A673 (cell line): ENCODE results near the gene C4orf54. TPM values are rescaled to one million over a fixed set of nuclear protein-coding genes. Genes with fewer than 3 reads are reported as not detected.

Source experiments
- BruUV-seq: library from RNA; stranded (reverse); fragments of 400-500 nt; replicated peaks from 2 replicates; lab custom pipeline; 2021; lab: Mats Ljungman, UMichigan
- CTCF ChIA-PET: fragments of 300-600 bp; sonication (Branson Sonifier 250); formaldehyde crosslinking; loops from one replicate; lab custom pipeline; 2022; ENCODE audit warnings: antibody characterized with exemption; lab: Charles Lee
- POLR2A ChIA-PET: fragments of 300-600 bp; sonication (Branson Sonifier 250); formaldehyde crosslinking; loops from one replicate; lab custom pipeline; 2022; ENCODE audit warnings: antibody characterized with exemption; ENCODE audit not compliant: low non-redundant PET; lab: Charles Lee
- DNase-seq: peaks from one replicate; pipeline ENCODE4 v3.0.0-alpha.2; 2015; ENCODE audit warnings: low spot score
- H3K27ac ChIP-seq: fragments of 200-600 bp; sonication (generic); 2 replicates; pipeline ENCODE4 v1.5.1; 2016; ENCODE audit warnings: mixed run types, low read depth, mild to moderate bottlenecking, mixed read lengths, antibody characterized with exemption, low read length; ENCODE audit not compliant: poor library complexity, severe bottlenecking
- H3K27me3 ChIP-seq: fragments of 200-600 bp; sonication (generic); replicated peaks from 2 replicates; pipeline ENCODE4 v1.6.1; 2017; ENCODE audit warnings: mixed run types, low read depth, mild to moderate bottlenecking, mixed read lengths, antibody characterized with exemption, low read length; ENCODE audit not compliant: insufficient read depth, poor library complexity
- H3K36me3 ChIP-seq: fragments of 200-600 bp; sonication (generic); 2 replicates; pipeline ENCODE4 v1.6.1; 2016; ENCODE audit warnings: mixed run types, mild to moderate bottlenecking, mixed read lengths, antibody characterized with exemption, low read length; ENCODE audit not compliant: insufficient read depth, poor library complexity, severe bottlenecking
- H3K4me1 ChIP-seq: fragments of 200-600 bp; sonication (generic); 2 replicates; pipeline ENCODE4 v1.6.1; 2017; ENCODE audit warnings: mixed run types, mild to moderate bottlenecking, mixed read lengths, antibody characterized with exemption, low read length; ENCODE audit not compliant: insufficient read depth, poor library complexity, severe bottlenecking
- H3K4me3 ChIP-seq: fragments of 200-600 bp; sonication (generic); 2 replicates; pipeline ENCODE4 v1.5.1; 2016; ENCODE audit warnings: low read depth, mixed run types, mild to moderate bottlenecking, mixed read lengths, low read length; ENCODE audit not compliant: poor library complexity, severe bottlenecking
- H3K9me3 ChIP-seq: fragments of 200-600 bp; sonication (generic); 2 replicates; pipeline ENCODE4 v1.6.1; 2016; ENCODE audit warnings: mixed run types, low read depth, mild to moderate bottlenecking, mixed read lengths, antibody characterized with exemption, low read length; ENCODE audit not compliant: poor library complexity, severe bottlenecking
- CTCF ChIP-seq: fragments of 300-800, 200-600 bp; sonication (generic); conservative IDR thresholded peaks from 2 replicates; pipeline ENCODE4 v1.5.1; 2017; ENCODE audit warnings: low read depth, mild to moderate bottlenecking, antibody characterized with exemption, low read length, moderate library complexity, mixed read lengths
- EZH2 ChIP-seq: fragments of 200-600 bp; sonication (generic); IDR thresholded peaks from 2 replicates; pipeline ENCODE4 v1.6.1; 2017; ENCODE audit warnings: borderline replicate concordance, low read depth, mild to moderate bottlenecking, mixed read lengths, antibody characterized with exemption, low read length; ENCODE audit not compliant: poor library complexity, severe bottlenecking
- intact Hi-C: fragments of 100-400 bp; cut with micrococcal nuclease; formaldehyde crosslinking; loops from one replicate; pipeline ENCODE4 v1.10.0; 2022; ENCODE audit not compliant: unreplicated experiment
- total RNA-seq: library from RNA; stranded (reverse); gene quantifications from 2 replicates; pipeline ENCODE4 v1.2.3, GENCODE V29; 2021

C4orf54 gene
- total RNA-seq, 1 experiment from 2014 or later, result not detected

GRCh38 chr4:99665983-99666382 is 8.4 kb upstream of the C4orf54 start:
- no TSS peak for BruUV-seq
- intact Hi-C loops, result no loop called here
- ChIA-PET CTCF (no interaction called here), POLR2A (no interaction called here)
- H3K4me1 ChIP-seq, result no peaks in the 10 kb centered on the region
- no peak overlapping the region for H3K4me3 ChIP-seq
- H3K27me3 ChIP-seq, result peaks cover 37% of the 10 kb centered on the region
- H3K36me3 ChIP-seq, result no peaks in the 10 kb centered on the region
- TF ChIP-seq CTCF, result no peak
- no peak for TF ChIP-seq EZH2
- no peak for DNase-seq
- no peak overlapping the region for H3K27ac ChIP-seq
- no peaks in the 10 kb centered on the region for H3K9me3 ChIP-seq

DNA sequence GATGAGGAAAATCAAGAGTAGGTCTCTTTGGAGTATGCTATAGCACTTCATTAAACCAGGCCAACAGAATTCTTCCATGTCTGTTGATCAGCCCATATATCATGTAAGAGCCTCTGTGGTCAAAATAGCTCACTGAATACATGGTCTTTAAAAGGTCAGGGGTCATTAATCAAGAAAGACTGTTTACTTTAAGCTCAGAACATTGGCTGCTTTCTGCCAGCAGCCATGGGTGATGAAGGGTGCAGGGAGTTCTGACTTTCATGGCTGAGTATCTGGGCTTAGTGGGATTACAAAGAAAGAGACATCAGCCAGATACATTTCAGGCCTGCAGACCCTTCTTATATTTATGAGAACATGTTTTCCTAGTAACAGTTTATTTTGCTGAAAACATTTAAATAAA is 7.1 kb upstream of the C4orf54 start:
- Histone ChIP-seq H3K9me3 (no peaks in the 10 kb centered on the region), H3K27me3 (peaks cover 38% of the 10 kb centered on the region), H3K4me3 (no peak overlapping the region), H3K4me1 (no peaks in the 10 kb centered on the region), H3K27ac (no peak overlapping the region), H3K36me3 (no peaks in the 10 kb centered on the region)
- no peak for DNase-seq
- CTCF ChIA-PET, result no interaction called here
- no TSS peak for BruUV-seq
- intact Hi-C loops, result no loop called here
- TF ChIP-seq CTCF, result no peak
- no peak for TF ChIP-seq EZH2
- POLR2A ChIA-PET, result no interaction called here

- CTCF ChIA-PET, result no interaction called here
- no peak for DNase-seq
Measured at GRCh38 chr4:99661907-99662306, 4.3 kb upstream of the C4orf54 start.

More at GRCh38 chr4:99661907-99662306, 4.3 kb upstream of the C4orf54 start:
- no peaks in the 10 kb centered on the region for H3K4me1 ChIP-seq
- BruUV-seq, result no TSS peak
- no peak for TF ChIP-seq EZH2
- TF ChIP-seq CTCF, result no peak
- peaks cover 56% of the 10 kb centered on the region for H3K27me3 ChIP-seq
- H3K36me3 ChIP-seq, result no peaks in the 10 kb centered on the region
- intact Hi-C loops, result no loop called here
- no peak overlapping the region for H3K27ac ChIP-seq
- POLR2A ChIA-PET, result no interaction called here
- H3K4me3 ChIP-seq, result no peak overlapping the region
- no peaks in the 10 kb centered on the region for H3K9me3 ChIP-seq
